DND-41 (cell line): ENCODE measurements around the gene CFAP53.

ENCODE experiments used
- EZH2 ChIP-seq: IDR thresholded peaks from 3 replicates; pipeline ENCODE4 v1.6.1; 2012; ENCODE audit warnings: borderline replicate concordance, low read depth, mild to moderate bottlenecking, moderate library complexity, low read length, inconsistent platforms; ENCODE audit not compliant: severe bottlenecking
- TF ChIP-seq, protein P1 (sequence below): IDR thresholded peaks from 2 replicates; pipeline ENCODE4 v1.5.1; 2012; ENCODE audit warnings: borderline replicate concordance, low read length, moderate library complexity, mild to moderate bottlenecking; ENCODE audit not compliant: poor library complexity, severe bottlenecking; ENCODE audit errors: extremely low read depth

DNA sequence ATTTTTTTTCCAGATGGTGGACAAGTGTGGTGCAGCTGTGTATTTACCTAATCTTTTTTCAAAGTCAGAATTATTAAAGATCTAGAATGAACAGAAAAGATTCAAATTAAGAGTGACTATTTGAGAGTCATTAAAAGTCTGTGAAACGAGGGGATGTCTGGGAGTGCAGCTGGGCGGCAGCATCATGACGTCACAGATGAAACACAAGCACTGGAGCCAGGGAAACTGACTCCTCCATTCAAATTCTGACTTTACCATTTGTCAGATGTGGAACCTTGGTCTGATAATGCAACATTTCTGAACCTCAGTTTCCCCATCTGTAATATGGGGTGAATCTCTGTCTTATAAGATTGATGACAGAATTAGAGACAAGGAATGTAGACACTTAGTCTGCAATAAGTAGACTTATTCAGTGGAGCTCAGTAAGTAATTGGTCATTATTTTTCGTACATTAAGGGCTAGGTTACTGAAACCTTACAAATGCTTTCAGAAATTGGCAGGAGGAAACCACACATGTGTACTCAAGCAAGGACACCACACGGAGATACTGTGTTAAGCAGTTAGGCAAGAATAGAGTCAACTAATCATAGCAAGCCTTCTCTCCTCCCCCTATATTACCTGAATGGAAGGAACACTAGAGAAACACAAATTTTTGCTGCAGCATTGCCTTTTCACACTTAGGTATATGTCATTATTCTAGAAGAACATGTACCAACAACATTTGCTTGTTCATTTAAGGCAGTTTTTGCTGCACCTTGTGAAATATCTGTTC lies 49.0 kb upstream of the CFAP53 start:
- TF ChIP-seq, protein P1, sequence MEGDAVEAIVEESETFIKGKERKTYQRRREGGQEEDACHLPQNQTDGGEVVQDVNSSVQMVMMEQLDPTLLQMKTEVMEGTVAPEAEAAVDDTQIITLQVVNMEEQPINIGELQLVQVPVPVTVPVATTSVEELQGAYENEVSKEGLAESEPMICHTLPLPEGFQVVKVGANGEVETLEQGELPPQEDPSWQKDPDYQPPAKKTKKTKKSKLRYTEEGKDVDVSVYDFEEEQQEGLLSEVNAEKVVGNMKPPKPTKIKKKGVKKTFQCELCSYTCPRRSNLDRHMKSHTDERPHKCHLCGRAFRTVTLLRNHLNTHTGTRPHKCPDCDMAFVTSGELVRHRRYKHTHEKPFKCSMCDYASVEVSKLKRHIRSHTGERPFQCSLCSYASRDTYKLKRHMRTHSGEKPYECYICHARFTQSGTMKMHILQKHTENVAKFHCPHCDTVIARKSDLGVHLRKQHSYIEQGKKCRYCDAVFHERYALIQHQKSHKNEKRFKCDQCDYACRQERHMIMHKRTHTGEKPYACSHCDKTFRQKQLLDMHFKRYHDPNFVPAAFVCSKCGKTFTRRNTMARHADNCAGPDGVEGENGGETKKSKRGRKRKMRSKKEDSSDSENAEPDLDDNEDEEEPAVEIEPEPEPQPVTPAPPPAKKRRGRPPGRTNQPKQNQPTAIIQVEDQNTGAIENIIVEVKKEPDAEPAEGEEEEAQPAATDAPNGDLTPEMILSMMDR: no peak
- no peak for TF ChIP-seq EZH2
